ENCODE measurements around the gene EBNA1BP2.
A peak's percentile ranks its signal among the peaks of the same experiment; 100 is the strongest.
"Not testable (repeated sequence)": the region's sequence is repeated elsewhere in the genome, so short reads cannot be mapped to it uniquely, and the experiment has no call there.

Gene EBNA1BP2

GRCh38 chr1:43171876-43172526, at the start of gene EBNA1BP2, which contains the start of gene CFAP57:
EBNA1BP2 (minus strand) TSS chr1:43172290; CDS start chr1:43172118, 172 bp downstream.
CFAP57 (plus strand) TSS chr1:43172330; CDS start chr1:43172754, 424 bp downstream.
- DNase-seq (ENCODE audit: low read depth in 2 of 2) = peak; percentile 81 to 88

- no peak for DNase-seq (ENCODE audit: low read depth in 2 of 2)
Observed at GRCh38 chr1:43221797-43222196, 49.7 kb upstream of the EBNA1BP2 start.

- DNase-seq (ENCODE audit: low read depth in 2 of 2) = no peak
Observed at GRCh38 chr1:43220905-43221778, 49.1 kb upstream of the EBNA1BP2 start.

GRCh38 chr1:43217747-43218146, 45.7 kb upstream of the EBNA1BP2 start:
- DNase-seq (ENCODE audit: low read depth in 2 of 2) = no peak

- DNase-seq (ENCODE audit: low read depth in 2 of 2) = no peak
Observed at GRCh38 chr1:43214501-43215444, 42.7 kb upstream of the EBNA1BP2 start.

- DNase-seq (ENCODE audit: low read depth in 2 of 2) = not testable (repeated sequence)
Observed at GRCh38 chr1:43208277-43208676, 36.2 kb upstream of the EBNA1BP2 start.

GRCh38 chr1:43207229-43207853, 35.3 kb upstream of the EBNA1BP2 start:
- DNase-seq (ENCODE audit: low read depth in 2 of 2) = no peak

GRCh38 chr1:43206600-43207228, 34.6 kb upstream of the EBNA1BP2 start:
- DNase-seq (ENCODE audit: low read depth in 2 of 2) = no peak

- no peak for DNase-seq (ENCODE audit: low read depth in 2 of 2)
Observed at GRCh38 chr1:43205671-43206070, 33.6 kb upstream of the EBNA1BP2 start.

GRCh38 chr1:43204394-43204793, 32.3 kb upstream of the EBNA1BP2 start:
- no peak for DNase-seq (ENCODE audit: low read depth in 2 of 2)

GRCh38 chr1:43203859-43204258, 31.8 kb upstream of the EBNA1BP2 start:
- DNase-seq (ENCODE audit: low read depth in 2 of 2) = no peak

GRCh38 chr1:43199093-43199726, 27.1 kb upstream of the EBNA1BP2 start:
- peak in 1 of 2 donors; percentile 4 for DNase-seq (ENCODE audit: low read depth in 2 of 2)

GRCh38 chr1:43197343-43198127, 25.4 kb upstream of the EBNA1BP2 start:
- no peak for DNase-seq (ENCODE audit: low read depth in 2 of 2)

GRCh38 chr1:43194509-43194908, 22.4 kb upstream of the EBNA1BP2 start:
- no peak for DNase-seq (ENCODE audit: low read depth in 2 of 2)

- no peak for DNase-seq (ENCODE audit: low read depth in 2 of 2)
Observed at GRCh38 chr1:43188106-43188505, 16.0 kb upstream of the EBNA1BP2 start.

GRCh38 chr1:43184995-43185394, 12.9 kb upstream of the EBNA1BP2 start:
- DNase-seq (ENCODE audit: low read depth in 2 of 2) = no peak

- no peak for DNase-seq (ENCODE audit: low read depth in 2 of 2)
Observed at GRCh38 chr1:43184388-43184787, 12.3 kb upstream of the EBNA1BP2 start.

- DNase-seq (ENCODE audit: low read depth in 2 of 2) = no peak
Observed at GRCh38 chr1:43177691-43178090, 5.6 kb upstream of the EBNA1BP2 start.

GRCh38 chr1:43174873-43175272, 2.8 kb upstream of the EBNA1BP2 start:
- DNase-seq (ENCODE audit: low read depth in 2 of 2) = no peak
